HepG2 (cell line): ENCODE measurements around the gene C11orf91. TPM values are rescaled to one million over a fixed set of nuclear protein-coding genes. Genes with fewer than 3 reads are reported as not detected.

ENCODE experiments used
- ARHGAP35 ChIP-seq: sonication (generic); formaldehyde crosslinking; IDR thresholded peaks from 2 replicates; pipeline ENCODE4 v1.9.0; 2022; ENCODE audit warnings: mild to moderate bottlenecking, inconsistent platforms, moderate library complexity, missing genetic modification reagents, borderline replicate concordance
- ARNTL ChIP-seq: sonication (generic); formaldehyde crosslinking; IDR thresholded peaks from 2 replicates; pipeline ENCODE4 v1.4.0; 2020; ENCODE audit warnings: mild to moderate bottlenecking, missing genetic modification reagents
- ELF3 ChIP-seq: IDR thresholded peaks from 2 replicates; pipeline ENCODE4 v1.6.1; 2016; ENCODE audit warnings: missing genetic modification reagents, missing compliant biosample characterization
- FOXK2 ChIP-seq: fragments of 450-650 bp; IDR thresholded peaks from 2 replicates; pipeline ENCODE4 v1.6.1; 2016
- FOXP4 ChIP-seq: sonication (generic); formaldehyde crosslinking; IDR thresholded peaks from 2 replicates; pipeline ENCODE4 v1.4.0; 2020; ENCODE audit warnings: missing genetic modification reagents
- GATAD2A ChIP-seq: IDR thresholded peaks from 2 replicates; pipeline ENCODE4 v1.6.1; 2016
- HOXA7 ChIP-seq: sonication (generic); formaldehyde crosslinking; IDR thresholded peaks from 2 replicates; pipeline ENCODE4 v1.8.1; 2022; ENCODE audit warnings: mild to moderate bottlenecking, missing genetic modification reagents, moderate library complexity
- IKZF4 ChIP-seq: sonication (generic); formaldehyde crosslinking; IDR thresholded peaks from 2 replicates; pipeline ENCODE4 v1.5.1; 2020; ENCODE audit warnings: borderline replicate concordance, mild to moderate bottlenecking, low read depth, missing genetic modification reagents; ENCODE audit errors: not compliant biosample characterization
- MIXL1 ChIP-seq: IDR thresholded peaks from 2 replicates; pipeline ENCODE4 v1.6.1; 2016
- PHF5A ChIP-seq: IDR thresholded peaks from one replicate; pipeline ENCODE4 v1.6.1; 2018; ENCODE audit warnings: low read depth, missing genetic modification reagents; ENCODE audit not compliant: unreplicated experiment
- RBM39 ChIP-seq: fragments of 200-400 bp; formaldehyde crosslinking; IDR thresholded peaks from one replicate; pipeline ENCODE4 v1.6.1; 2018; ENCODE audit warnings: antibody characterized with exemption, mild to moderate bottlenecking, low read depth, low read length; ENCODE audit not compliant: poor library complexity, severe bottlenecking
- SIX1 ChIP-seq: sonication (generic); formaldehyde crosslinking; IDR thresholded peaks from 2 replicates; pipeline ENCODE4 v1.4.0; 2020; ENCODE audit warnings: missing genetic modification reagents, borderline replicate concordance
- STAG1 ChIP-seq: sonication (generic); formaldehyde crosslinking; IDR thresholded peaks from 2 replicates; pipeline ENCODE4 v1.4.0; 2020; ENCODE audit warnings: missing genetic modification reagents
- THRA ChIP-seq: sonication (generic); formaldehyde crosslinking; IDR thresholded peaks from 2 replicates; pipeline ENCODE4 v1.4.0; 2020; ENCODE audit warnings: missing genetic modification reagents, borderline replicate concordance
- TSC22D2 ChIP-seq: sonication (generic); formaldehyde crosslinking; IDR thresholded peaks from 2 replicates; pipeline ENCODE4 v1.5.1; 2020; ENCODE audit warnings: missing genetic modification reagents, mild to moderate bottlenecking, borderline replicate concordance
- XRCC5 ChIP-seq: fragments of 200-400 bp; formaldehyde crosslinking; optimal IDR thresholded peaks from 2 replicates; pipeline ENCODE3; 2017; ENCODE audit warnings: mild to moderate bottlenecking, low read length
- YEATS2 ChIP-seq: sonication (generic); formaldehyde crosslinking; IDR thresholded peaks from 2 replicates; pipeline ENCODE4 v1.4.0; 2020; ENCODE audit warnings: missing genetic modification reagents, borderline replicate concordance
- ZIK1 ChIP-seq: sonication (generic); formaldehyde crosslinking; IDR thresholded peaks from 2 replicates; pipeline ENCODE4 v1.5.0; 2020; ENCODE audit warnings: mild to moderate bottlenecking, low read depth, missing genetic modification reagents, borderline replicate concordance
- ZNF460 ChIP-seq: sonication (generic); formaldehyde crosslinking; IDR thresholded peaks from 2 replicates; pipeline ENCODE4 v1.5.1; 2020; ENCODE audit warnings: missing genetic modification reagents, mild to moderate bottlenecking, borderline replicate concordance
- ZNF589 ChIP-seq: sonication (generic); formaldehyde crosslinking; conservative IDR thresholded peaks from 2 replicates; pipeline ENCODE4 v1.8.0; 2022; ENCODE audit warnings: mild to moderate bottlenecking, moderate library complexity, missing genetic modification reagents
- ZNF761 ChIP-seq: sonication (generic); formaldehyde crosslinking; conservative IDR thresholded peaks from 2 replicates; pipeline ENCODE4 v1.4.0; 2020; ENCODE audit warnings: mild to moderate bottlenecking, missing genetic modification reagents
- ZSCAN31 ChIP-seq: sonication (generic); formaldehyde crosslinking; IDR thresholded peaks from 2 replicates; pipeline ENCODE4 v1.5.0; 2020; ENCODE audit warnings: low read depth, mild to moderate bottlenecking, missing genetic modification reagents
- polyA plus RNA-seq, 8 experiments: library from polyadenylated mRNA; depleted of rRNA in 3 of 8; stranded (reverse) in 7 of 8; unstranded in 1 of 8; fragments of >200 nt; fragmentation: Illumina TruSeq in 4 of 8; extraction: Trizol in 4 of 8; gene quantifications; 2 replicates each; pipeline versions ENCODE4 v1.2.1 to v1.2.3, GENCODE V29; 2011 to 2016; ENCODE audit warnings: low read depth in 4 of 8, missing spikeins in 1 of 8, mixed read lengths in 1 of 8; ENCODE audit not compliant: insufficient read depth in 1 of 8
- total RNA-seq, 5 experiments: library from RNA; depleted of rRNA; stranded (reverse); fragments of >200 nt; fragmentation: Illumina TruSeq; extraction: Trizol; gene quantifications; 2 replicates each; pipeline ENCODE4 v1.2.3, GENCODE V29; 2016; ENCODE audit warnings: low read depth in 1 of 5
- TF ChIP-seq, protein P1 (sequence below): sonication (generic); formaldehyde crosslinking; IDR thresholded peaks from 2 replicates; pipeline ENCODE4 v1.5.1; 2020; ENCODE audit warnings: mild to moderate bottlenecking, moderate library complexity, missing genetic modification reagents
- TF ChIP-seq, protein P2 (sequence below): sonication (generic); formaldehyde crosslinking; IDR thresholded peaks from 2 replicates; pipeline ENCODE4 v1.8.1; 2023; ENCODE audit warnings: mild to moderate bottlenecking, moderate library complexity, missing genetic modification reagents

The C11orf91 gene
- total and polyA plus RNA-seq, 2 of the 13 experiments (the other 11 are each of a cell fraction or from before 2014, with no cell fraction given) = 0.35 TPM; not detected in 1

DNA sequence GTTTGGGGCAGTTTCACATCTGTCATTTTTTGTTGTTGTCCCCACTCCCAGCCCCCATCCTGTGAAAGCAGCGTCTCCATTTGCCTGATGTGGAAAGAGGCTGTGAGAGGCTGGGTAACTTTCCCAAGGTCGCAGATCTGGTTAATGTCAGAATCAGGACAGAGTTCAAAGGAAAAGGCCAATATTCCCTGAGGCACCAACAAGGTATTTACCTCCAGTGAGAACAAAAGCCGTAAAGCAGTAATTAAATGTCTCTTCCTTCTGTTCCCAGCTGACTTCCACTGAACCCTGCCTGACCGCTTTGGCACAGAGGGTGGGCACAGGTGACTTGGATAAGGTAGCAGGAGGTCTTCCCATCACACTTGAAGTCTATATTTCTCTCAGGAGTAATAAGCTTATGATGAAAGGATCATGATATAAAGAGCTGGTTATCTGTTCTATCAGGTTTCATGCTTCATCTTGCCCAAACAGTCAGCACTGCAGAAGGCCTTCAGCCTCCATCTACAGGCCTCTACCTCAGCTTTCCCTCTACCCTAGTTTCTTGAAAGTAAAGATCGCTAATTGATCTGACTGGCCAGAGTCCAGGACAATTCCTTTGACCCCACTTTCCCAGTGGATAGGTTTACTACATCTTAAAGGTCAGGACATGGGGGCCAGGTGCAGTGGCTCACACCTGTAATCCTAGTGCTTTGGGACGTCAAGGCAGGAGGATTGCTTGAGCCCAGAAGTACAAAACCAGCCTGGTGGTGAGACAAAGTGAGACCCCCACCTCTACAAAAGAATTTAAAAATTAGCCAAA, 9.4 kb downstream of the C11orf91 start (continued):
- TF ChIP-seq HOXA7 (CRISPR knock-in tag) (no peak), FOXK2 (no peak), XRCC5 (no peak), FOXP4 (CRISPR knock-in tag) (peak; percentile 63; the same call in 1 of the 2 replicates), THRA (CRISPR knock-in tag) (0 out of 2 replicates have a peak, but pooled peaks have one; percentile 56), STAG1 (CRISPR knock-in tag) (peak; percentile 10; the same call in 1 of the 2 replicates), ZIK1 (CRISPR knock-in tag) (no peak), ZNF589 (CRISPR knock-in tag) (no peak), TSC22D2 (CRISPR knock-in tag) (no peak), PHF5A (CRISPR knock-in tag) (no peak), ZNF460 (no peak), SIX1 (CRISPR knock-in tag) (no peak), ZSCAN31 (no peak), YEATS2 (CRISPR knock-in tag) (peak; percentile 24; the same call in 1 of the 2 replicates), ELF3 (peak; percentile 58), ARHGAP35 (no peak), ARNTL (CRISPR knock-in tag) (no peak), MIXL1 (CRISPR knock-in tag) (0 out of 2 replicates have a peak, but pooled peaks have one; percentile 23), RBM39 (no peak), ZNF761 (CRISPR knock-in tag) (0 out of 2 replicates have a peak, but pooled peaks have one; percentile 14), GATAD2A (CRISPR knock-in tag) (peak; percentile 64; the same call in 1 of the 2 replicates), IKZF4 (CRISPR knock-in tag) (no peak)
- TF ChIP-seq, protein P1, sequence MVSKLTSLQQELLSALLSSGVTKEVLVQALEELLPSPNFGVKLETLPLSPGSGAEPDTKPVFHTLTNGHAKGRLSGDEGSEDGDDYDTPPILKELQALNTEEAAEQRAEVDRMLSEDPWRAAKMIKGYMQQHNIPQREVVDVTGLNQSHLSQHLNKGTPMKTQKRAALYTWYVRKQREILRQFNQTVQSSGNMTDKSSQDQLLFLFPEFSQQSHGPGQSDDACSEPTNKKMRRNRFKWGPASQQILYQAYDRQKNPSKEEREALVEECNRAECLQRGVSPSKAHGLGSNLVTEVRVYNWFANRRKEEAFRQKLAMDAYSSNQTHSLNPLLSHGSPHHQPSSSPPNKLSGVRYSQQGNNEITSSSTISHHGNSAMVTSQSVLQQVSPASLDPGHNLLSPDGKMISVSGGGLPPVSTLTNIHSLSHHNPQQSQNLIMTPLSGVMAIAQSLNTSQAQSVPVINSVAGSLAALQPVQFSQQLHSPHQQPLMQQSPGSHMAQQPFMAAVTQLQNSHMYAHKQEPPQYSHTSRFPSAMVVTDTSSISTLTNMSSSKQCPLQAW (CRISPR knock-in tag) = 0 out of 2 replicates have a peak, but pooled peaks have one; percentile 16
- TF ChIP-seq, protein P2, sequence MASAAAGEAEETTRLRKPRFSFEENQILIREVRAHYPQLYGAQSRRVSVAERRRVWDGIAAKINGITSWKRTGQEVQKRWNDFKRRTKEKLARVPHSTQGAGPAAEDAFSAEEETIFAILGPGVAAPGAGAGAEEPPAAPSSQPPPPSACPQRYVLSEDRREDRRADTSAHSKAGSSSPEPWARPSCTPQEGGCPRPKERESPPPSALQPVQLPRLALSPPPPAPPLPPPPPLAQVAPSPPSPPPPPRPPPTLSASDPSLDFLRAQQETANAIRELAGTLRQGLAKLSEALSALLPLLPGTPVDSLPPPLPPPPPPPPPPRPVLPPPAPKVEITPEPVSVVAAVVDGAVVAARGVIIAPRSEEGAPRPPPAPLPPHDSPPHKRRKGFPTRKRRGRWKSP (CRISPR knock-in tag) = no peak
